ENCODE measurements around the gene AURKB.

Gene AURKB

DNA sequence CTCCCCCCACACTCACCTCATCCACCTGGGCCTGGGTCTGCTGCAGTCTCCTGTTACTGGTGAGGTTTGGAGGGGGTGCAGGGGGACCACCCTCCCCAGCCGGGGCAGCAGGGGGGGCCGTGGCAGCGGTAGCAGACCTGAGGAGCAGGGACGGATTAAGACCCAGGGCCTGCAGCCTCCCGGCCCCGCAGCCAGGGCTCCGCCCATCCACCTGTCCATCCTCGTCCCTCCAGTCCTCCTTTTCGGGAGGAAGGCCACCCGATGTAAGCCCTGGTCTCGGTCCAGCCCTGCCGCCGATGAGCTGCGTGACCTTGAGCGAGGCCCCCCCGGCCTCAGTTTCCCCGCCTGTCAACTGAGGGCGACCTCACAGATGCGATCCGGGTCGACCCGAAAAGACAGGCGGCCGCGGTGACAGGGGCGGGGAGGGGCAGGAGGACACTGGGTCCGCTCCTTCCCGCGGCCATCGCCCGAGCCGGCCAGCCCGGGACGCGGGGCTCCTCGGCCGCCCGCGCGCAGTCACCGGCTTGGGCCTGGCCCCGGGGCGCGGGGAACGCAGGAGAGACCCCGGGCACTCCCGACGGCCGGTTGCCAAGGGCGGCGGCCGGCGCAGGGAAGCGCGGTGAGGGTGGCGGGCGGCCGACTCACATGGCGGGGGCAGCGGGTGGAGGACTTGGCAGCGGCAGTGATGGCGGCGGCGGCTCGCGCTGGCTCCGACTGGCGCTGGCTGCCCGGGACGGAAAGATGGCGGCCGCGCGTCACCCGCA, 48.0 kb downstream of the AURKB start, which contains the start of gene VAMP2:
Gene VAMP2, minus strand, starts transcription at position 716 of the 764 bp plus-strand sequence. Its CDS starts 69 bp downstream, at position 647.
- WGBS (ENCODE audit: extremely low coverage, insufficient coverage, low lambda C conversion rate) = no CpG with 5 or more reads among the region's 75 CpGs
- no peak within 1 kb of the TSS for H2AK5ac ChIP-seq (ENCODE audit: low read length)
- H3K79me1 ChIP-seq (ENCODE audit: low read length) = peaks cover 13% of the 10 kb centered on the region
- H3K27ac ChIP-seq (ENCODE audit: low read depth, low read length) = peak within 1 kb of the TSS; percentile 80
- H3K9ac ChIP-seq (ENCODE audit: low read length) = peak within 1 kb of the TSS; percentile 93
- peak within 1 kb of the TSS; percentile 94 for H3K18ac ChIP-seq (ENCODE audit: low read length)
- peak within 1 kb of the TSS; percentile 88 for H3K4ac ChIP-seq (ENCODE audit: low read depth, low read length)
- peak within 1 kb of the TSS; percentile 100 for H3K56ac ChIP-seq (ENCODE audit: low read length)
- peaks cover 3% of the 10 kb centered on the region for H3K36me3 ChIP-seq (ENCODE audit: control insufficient read depth, insufficient read depth, low read length)
- H3K79me2 ChIP-seq (ENCODE audit: control insufficient read depth, insufficient read depth, low read length) = peaks cover 9% of the 10 kb centered on the region
- H3K23ac ChIP-seq (ENCODE audit: low read length) = peak within 1 kb of the TSS; percentile 97
- peaks cover 14% of the 10 kb centered on the region for H3K4me1 ChIP-seq (ENCODE audit: control insufficient read depth, low read depth, low read length)
- H3K4me3 ChIP-seq (ENCODE audit: low read length) = peak within 1 kb of the TSS; percentile 91
- H4K8ac ChIP-seq (ENCODE audit: low read depth, low read length) = peak within 1 kb of the TSS; percentile 69
- H3K4me2 ChIP-seq (ENCODE audit: low read length) = peak within 1 kb of the TSS; percentile 95
- peak; percentile 68 for DNase-seq
- H4K5ac ChIP-seq (ENCODE audit: low read length) = no peak within 1 kb of the TSS
- H2BK15ac ChIP-seq (replicated peaks; ENCODE audit: low read depth) = no peak within 1 kb of the TSS
- peak within 1 kb of the TSS; percentile 10 for H2BK120ac ChIP-seq (ENCODE audit: low read depth, low read length)
- no peaks in the 10 kb centered on the region for H3K27me3 ChIP-seq (ENCODE audit: insufficient read depth, low read length, poor library complexity)
- H2BK5ac ChIP-seq (ENCODE audit: low read length) = peak within 1 kb of the TSS; percentile 89

DNA sequence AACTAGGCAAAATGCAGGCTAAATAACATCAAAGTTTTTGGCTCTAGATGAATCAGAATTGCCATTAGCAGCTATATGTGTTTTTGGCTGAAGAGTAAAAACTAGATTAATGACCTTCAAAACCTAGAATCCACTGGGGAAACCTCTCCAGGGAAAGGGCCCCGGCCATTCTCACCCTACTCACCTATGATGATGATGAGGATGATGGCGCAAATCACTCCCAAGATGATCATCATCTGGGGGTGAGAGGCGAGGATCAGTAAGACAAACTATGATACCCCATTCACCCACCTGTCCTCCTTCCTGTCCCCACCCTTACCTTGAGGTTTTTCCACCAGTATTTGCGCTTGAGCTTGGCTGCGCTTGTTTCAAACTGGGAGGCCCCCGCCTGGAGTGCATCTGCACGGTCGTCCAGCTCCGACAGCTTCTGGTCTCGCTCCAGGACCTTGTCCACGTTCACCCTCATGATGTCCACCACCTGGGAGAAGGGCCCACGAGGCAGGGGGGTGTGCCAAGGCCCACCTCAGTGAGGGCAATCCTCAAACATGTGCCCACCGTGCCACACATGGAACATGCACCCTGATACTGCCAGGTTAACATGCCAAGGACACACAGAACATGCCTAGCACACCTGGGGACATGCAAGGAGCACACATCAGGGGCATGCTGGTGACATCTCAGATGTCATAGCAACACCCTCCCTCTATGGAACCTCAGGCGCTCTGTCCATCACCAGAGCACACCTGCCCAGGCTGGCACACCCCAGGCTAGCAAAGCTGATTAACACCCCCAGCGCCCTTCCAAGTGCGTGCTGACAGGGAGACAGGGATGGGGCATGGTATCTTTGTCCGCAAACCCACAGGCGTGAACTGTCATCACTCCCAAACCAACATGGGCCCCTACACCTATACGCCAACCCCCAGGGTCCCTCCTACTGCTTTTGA, 48.8 kb downstream of the AURKB start:
- no peak overlapping the region for H4K8ac ChIP-seq (ENCODE audit: low read depth, low read length)
- peaks cover 3% of the 10 kb centered on the region for H3K36me3 ChIP-seq (ENCODE audit: control insufficient read depth, insufficient read depth, low read length)
- no peak for DNase-seq
- H3K4me2 ChIP-seq (ENCODE audit: low read length) = peak overlapping the region; percentile 87
- peak overlapping the region; percentile 98 for H3K56ac ChIP-seq (ENCODE audit: low read length)
- no CpG with 5 or more reads among the region's 19 CpGs for WGBS (ENCODE audit: extremely low coverage, insufficient coverage, low lambda C conversion rate)
- no peak overlapping the region for H4K5ac ChIP-seq (ENCODE audit: low read length)
- peaks cover 9% of the 10 kb centered on the region for H3K79me2 ChIP-seq (ENCODE audit: control insufficient read depth, insufficient read depth, low read length)
- no peak overlapping the region for H2BK15ac ChIP-seq (replicated peaks; ENCODE audit: low read depth)
- no peak overlapping the region for H2AK5ac ChIP-seq (ENCODE audit: low read length)
- H3K4me1 ChIP-seq (ENCODE audit: control insufficient read depth, low read depth, low read length) = peaks cover 14% of the 10 kb centered on the region
- peak overlapping the region; percentile 54 for H3K23ac ChIP-seq (ENCODE audit: low read length)
- H3K9ac ChIP-seq (ENCODE audit: low read length) = peak overlapping the region; percentile 93
- no peak overlapping the region for H2BK120ac ChIP-seq (ENCODE audit: low read depth, low read length)
- H3K27me3 ChIP-seq (ENCODE audit: insufficient read depth, low read length, poor library complexity) = no peaks in the 10 kb centered on the region
- no peak overlapping the region for H3K4ac ChIP-seq (ENCODE audit: low read depth, low read length)
- H3K4me3 ChIP-seq (ENCODE audit: low read length) = peak overlapping the region; percentile 91
- no peak overlapping the region for H2BK5ac ChIP-seq (ENCODE audit: low read length)
- H3K18ac ChIP-seq (ENCODE audit: low read length) = no peak overlapping the region
- no peak overlapping the region for H3K27ac ChIP-seq (ENCODE audit: low read depth, low read length)
- H3K79me1 ChIP-seq (ENCODE audit: low read length) = peaks cover 13% of the 10 kb centered on the region

DNA sequence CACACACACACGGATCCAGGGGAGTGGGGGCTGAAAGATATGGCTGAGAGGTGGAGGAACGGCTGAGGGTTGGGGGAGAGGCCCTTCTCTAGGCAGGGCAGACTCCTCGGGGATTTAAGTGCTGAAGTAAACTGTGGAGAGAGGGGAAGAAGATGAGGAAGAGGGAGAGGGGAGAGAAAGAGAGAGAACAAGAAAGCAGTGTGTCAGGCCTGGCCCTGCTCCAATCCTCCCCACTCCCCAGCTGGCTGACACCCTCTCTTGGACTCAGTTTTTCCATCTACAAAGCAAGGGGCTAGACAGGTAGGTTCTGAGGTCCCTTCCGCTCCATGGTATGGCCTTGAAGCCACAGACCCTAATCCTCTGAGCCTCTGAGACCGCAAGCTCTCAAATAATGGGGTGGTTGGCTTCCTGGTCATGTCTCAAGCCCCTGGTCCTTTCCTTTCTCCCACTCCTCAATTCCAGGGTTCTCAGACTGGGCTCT, 49.6 kb downstream of the AURKB start:
- Histone ChIP-seq H3K4me1 (ENCODE audit: control insufficient read depth, low read depth, low read length) (peaks cover 14% of the 10 kb centered on the region), H3K23ac (ENCODE audit: low read length) (no peak overlapping the region), H2BK120ac (ENCODE audit: low read depth, low read length) (no peak overlapping the region), H4K5ac (ENCODE audit: low read length) (no peak overlapping the region), H3K79me1 (ENCODE audit: low read length) (peaks cover 13% of the 10 kb centered on the region), H2BK15ac (replicated peaks; ENCODE audit: low read depth) (no peak overlapping the region), H3K79me2 (ENCODE audit: control insufficient read depth, insufficient read depth, low read length) (peaks cover 9% of the 10 kb centered on the region), H4K8ac (ENCODE audit: low read depth, low read length) (no peak overlapping the region), H3K4me3 (ENCODE audit: low read length) (no peak overlapping the region), H3K18ac (ENCODE audit: low read length) (no peak overlapping the region), H2AK5ac (ENCODE audit: low read length) (no peak overlapping the region), H3K27me3 (ENCODE audit: insufficient read depth, low read length, poor library complexity) (no peaks in the 10 kb centered on the region), H2BK5ac (ENCODE audit: low read length) (no peak overlapping the region), H3K36me3 (ENCODE audit: control insufficient read depth, insufficient read depth, low read length) (peaks cover 3% of the 10 kb centered on the region), H3K9ac (ENCODE audit: low read length) (peak overlapping the region; percentile 40), H3K4ac (ENCODE audit: low read depth, low read length) (no peak overlapping the region), H3K27ac (ENCODE audit: low read depth, low read length) (no peak overlapping the region), H3K56ac (ENCODE audit: low read length) (peak overlapping the region; percentile 60), H3K4me2 (ENCODE audit: low read length) (no peak overlapping the region)
- WGBS (ENCODE audit: extremely low coverage, insufficient coverage, low lambda C conversion rate) = no CpG with 5 or more reads among the region's 5 CpGs
- DNase-seq = no peak

DNA sequence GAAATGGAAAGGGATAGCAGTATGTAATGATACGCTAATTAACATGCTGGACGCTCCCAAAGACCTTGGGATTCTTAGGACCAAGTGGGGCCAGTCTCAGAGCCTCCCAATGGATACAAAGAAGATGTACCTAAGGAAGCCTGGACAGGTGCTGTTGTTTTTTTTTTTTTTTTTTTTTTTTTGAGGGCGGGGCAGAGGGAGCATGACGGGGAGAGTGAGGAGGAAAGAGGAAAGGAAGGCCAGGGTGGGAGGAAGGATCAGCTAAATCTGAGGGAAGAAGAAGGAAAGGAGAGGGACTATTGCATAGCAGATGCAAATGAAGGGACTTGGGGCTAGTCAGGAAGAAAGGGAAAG, 50.2 kb downstream of the AURKB start:
- peaks cover 18% of the 10 kb centered on the region for H3K4me1 ChIP-seq (ENCODE audit: control insufficient read depth, low read depth, low read length)
- peaks cover 17% of the 10 kb centered on the region for H3K79me1 ChIP-seq (ENCODE audit: low read length)
- WGBS (ENCODE audit: extremely low coverage, insufficient coverage, low lambda C conversion rate) = no CpG with 5 or more reads among the region's 4 CpGs
- no peak overlapping the region for H3K23ac ChIP-seq (ENCODE audit: low read length)
- H4K8ac ChIP-seq (ENCODE audit: low read depth, low read length) = no peak overlapping the region
- no peak overlapping the region for H2BK5ac ChIP-seq (ENCODE audit: low read length)
- H3K27ac ChIP-seq (ENCODE audit: low read depth, low read length) = no peak overlapping the region
- no peak overlapping the region for H3K56ac ChIP-seq (ENCODE audit: low read length)
- H3K79me2 ChIP-seq (ENCODE audit: control insufficient read depth, insufficient read depth, low read length) = peaks cover 9% of the 10 kb centered on the region
- H3K18ac ChIP-seq (ENCODE audit: low read length) = no peak overlapping the region
- no peaks in the 10 kb centered on the region for H3K27me3 ChIP-seq (ENCODE audit: insufficient read depth, low read length, poor library complexity)
- H4K5ac ChIP-seq (ENCODE audit: low read length) = no peak overlapping the region
- no peak overlapping the region for H3K4me3 ChIP-seq (ENCODE audit: low read length)
- peaks cover 3% of the 10 kb centered on the region for H3K36me3 ChIP-seq (ENCODE audit: control insufficient read depth, insufficient read depth, low read length)
- H3K4ac ChIP-seq (ENCODE audit: low read depth, low read length) = no peak overlapping the region
- H2AK5ac ChIP-seq (ENCODE audit: low read length) = no peak overlapping the region
- H3K4me2 ChIP-seq (ENCODE audit: low read length) = no peak overlapping the region
- H2BK120ac ChIP-seq (ENCODE audit: low read depth, low read length) = no peak overlapping the region
- no peak overlapping the region for H2BK15ac ChIP-seq (replicated peaks; ENCODE audit: low read depth)
- H3K9ac ChIP-seq (ENCODE audit: low read length) = no peak overlapping the region
- no peak for DNase-seq

- no peak overlapping the region for H3K4me3 ChIP-seq (ENCODE audit: low read length)
- no peak overlapping the region for H3K56ac ChIP-seq (ENCODE audit: low read length)
- WGBS (ENCODE audit: extremely low coverage, insufficient coverage, low lambda C conversion rate) = no CpG with 5 or more reads among the region's 4 CpGs
- peaks cover 9% of the 10 kb centered on the region for H3K79me2 ChIP-seq (ENCODE audit: control insufficient read depth, insufficient read depth, low read length)
- no peak overlapping the region for H2BK15ac ChIP-seq (replicated peaks; ENCODE audit: low read depth)
- H4K8ac ChIP-seq (ENCODE audit: low read depth, low read length) = no peak overlapping the region
- H4K5ac ChIP-seq (ENCODE audit: low read length) = no peak overlapping the region
- no peak overlapping the region for H3K23ac ChIP-seq (ENCODE audit: low read length)
- H3K27ac ChIP-seq (ENCODE audit: low read depth, low read length) = no peak overlapping the region
- no peak overlapping the region for H2BK120ac ChIP-seq (ENCODE audit: low read depth, low read length)
- H3K79me1 ChIP-seq (ENCODE audit: low read length) = peaks cover 17% of the 10 kb centered on the region
- no peak overlapping the region for H3K4me2 ChIP-seq (ENCODE audit: low read length)
- H2AK5ac ChIP-seq (ENCODE audit: low read length) = no peak overlapping the region
- H3K18ac ChIP-seq (ENCODE audit: low read length) = no peak overlapping the region
- no peak overlapping the region for H2BK5ac ChIP-seq (ENCODE audit: low read length)
- no peak overlapping the region for H3K9ac ChIP-seq (ENCODE audit: low read length)
- peaks cover 3% of the 10 kb centered on the region for H3K36me3 ChIP-seq (ENCODE audit: control insufficient read depth, insufficient read depth, low read length)
- no peak overlapping the region for H3K4ac ChIP-seq (ENCODE audit: low read depth, low read length)
- DNase-seq = no peak
- H3K4me1 ChIP-seq (ENCODE audit: control insufficient read depth, low read depth, low read length) = peaks cover 21% of the 10 kb centered on the region
- H3K27me3 ChIP-seq (ENCODE audit: insufficient read depth, low read length, poor library complexity) = no peaks in the 10 kb centered on the region
These were observed 50.7 kb downstream of the AURKB start for GRCh38 chr17:8159459-8160223.

Data from mesendoderm (in vitro differentiated cells).